Liver (tissue), 9 donors: ENCODE data around the gene DAPL1. TPM values are rescaled to one million over a fixed set of nuclear protein-coding genes. Genes with fewer than 3 reads are reported as not detected.

ENCODE experiments used
- DNase-seq: peaks from one replicate; pipeline ENCODE4 v3.0.0-alpha.2; 2017; ENCODE audit warnings: low spot score
- H3K27ac ChIP-seq, 2 donors: one replicate each; pipeline ENCODE4 v1.7.0; 2013; ENCODE audit warnings: inconsistent platforms in 2 of 2, low read length in 2 of 2, control low read depth in 1 of 2, low read depth in 1 of 2, mild to moderate bottlenecking in 1 of 2
- H3K27me3 ChIP-seq, 4 donors: one replicate each; pipeline versions ENCODE4 v1.6.1 to v1.7.0; 2013; ENCODE audit warnings: low read length in 3 of 4, inconsistent platforms in 1 of 4, mild to moderate bottlenecking in 1 of 4, moderate library complexity in 1 of 4; ENCODE audit not compliant: control insufficient read depth in 4 of 4, insufficient read depth in 4 of 4
- H3K36me3 ChIP-seq, 4 donors: one replicate each; pipeline versions ENCODE4 v1.6.1 to v1.7.0; 2013; ENCODE audit warnings: low read length in 3 of 4, mild to moderate bottlenecking in 3 of 4, low read depth in 1 of 4, moderate library complexity in 1 of 4; ENCODE audit not compliant: control insufficient read depth in 4 of 4, insufficient read depth in 3 of 4
- H3K4me1 ChIP-seq, 4 donors: one replicate each; pipeline versions ENCODE4 v1.6.1 to v1.7.0; 2013; ENCODE audit warnings: low read length in 3 of 4, mild to moderate bottlenecking in 3 of 4, moderate library complexity in 1 of 4; ENCODE audit not compliant: control insufficient read depth in 4 of 4, insufficient read depth in 4 of 4
- H3K4me3 ChIP-seq, 3 donors: one replicate each; pipeline versions ENCODE4 v1.6.1 to v1.7.0; 2013; ENCODE audit warnings: low read length in 3 of 3, control low read depth in 1 of 3, low read depth in 1 of 3, mild to moderate bottlenecking in 1 of 3
- H3K9ac ChIP-seq, 2 donors: one replicate each; pipeline ENCODE4 v1.7.0; 2013; ENCODE audit warnings: low read length in 2 of 2, mild to moderate bottlenecking in 2 of 2, moderate library complexity in 2 of 2, control low read depth in 1 of 2, low read depth in 1 of 2
- H3K9me3 ChIP-seq, 4 donors: one replicate each; pipeline versions ENCODE4 v1.6.1 to v1.7.0; 2013; ENCODE audit warnings: low read length in 3 of 4; ENCODE audit not compliant: control insufficient read depth in 4 of 4
- EGR1 ChIP-seq, 2 donors: IDR thresholded peaks; 2 replicates each; pipeline ENCODE4 v1.6.1; 2016 to 2018; ENCODE audit warnings: antibody characterized with exemption in 2 of 2, low read depth in 2 of 2
- FOXA1 ChIP-seq: IDR thresholded peaks from 2 replicates; pipeline ENCODE4 v1.6.1; 2016; ENCODE audit warnings: antibody characterized with exemption
- HNF4A ChIP-seq, 2 donors: conservative IDR thresholded peaks; 2 replicates each; pipeline ENCODE4 v1.6.1; 2016; ENCODE audit warnings: antibody characterized with exemption in 2 of 2, mild to moderate bottlenecking in 2 of 2
- HNF4G ChIP-seq: IDR thresholded peaks from 2 replicates; pipeline ENCODE4 v1.6.1; 2016; ENCODE audit warnings: antibody characterized with exemption
- NR2F2 ChIP-seq: IDR thresholded peaks from 2 replicates; pipeline ENCODE4 v1.6.1; 2016; ENCODE audit warnings: antibody characterized with exemption
- RXRA ChIP-seq, 2 donors: IDR thresholded peaks; 2 replicates each; pipeline ENCODE4 v1.6.1; 2017 to 2018; ENCODE audit warnings: antibody characterized with exemption in 2 of 2, mild to moderate bottlenecking in 1 of 2
- TAF1 ChIP-seq: conservative IDR thresholded peaks from 2 replicates; pipeline ENCODE4 v1.6.1; 2016; ENCODE audit warnings: antibody characterized with exemption, mild to moderate bottlenecking
- YY1 ChIP-seq: IDR thresholded peaks from 2 replicates; pipeline ENCODE4 v1.6.1; 2016; ENCODE audit warnings: antibody characterized with exemption, mild to moderate bottlenecking
- WGBS: extraction: QIAGEN DNeasy Blood & Tissue Kit; methylation state at CpG from one replicate; pipeline ENCODE4 v1.1.7; 2013; 5-methylcytosine and 5-hydroxymethylcytosine counted together
- polyA plus RNA-seq, 2 donors: library from polyadenylated mRNA; stranded (reverse) in 1 of 2; unstranded in 1 of 2; fragments of 200-250 nt in 1 of 2; fragments of >200 nt in 1 of 2; fragmentation: Nextera tagmentation in 1 of 2; extraction: Ambion mirVana in 1 of 2; gene quantifications; one replicate each; pipeline versions ENCODE4 v1.2.1 to v1.2.3, GENCODE V29; 2013 to 2015
- total RNA-seq, 2 donors: library from RNA; depleted of rRNA; stranded (reverse); fragments of >200 nt; gene quantifications; one replicate each; pipeline ENCODE4 v1.2.3, GENCODE V29; 2014
- TF ChIP-seq, protein P1 (sequence below): fragments of 150-350 bp; IDR thresholded peaks from 2 replicates; pipeline ENCODE4 v1.5.1; 2017; ENCODE audit warnings: improper control_type of control experiment, low read depth, low read length; ENCODE audit not compliant: missing input control
- TF ChIP-seq, protein P2 (sequence below): IDR thresholded peaks from 2 replicates; pipeline ENCODE4 v1.6.1; 2016; ENCODE audit warnings: antibody characterized with exemption
- TF ChIP-seq, protein P3 (sequence below): IDR thresholded peaks from 2 replicates; pipeline ENCODE4 v1.6.1; 2016; ENCODE audit warnings: antibody characterized with exemption
- TF ChIP-seq, protein P4 (sequence below): IDR thresholded peaks from 2 replicates; pipeline ENCODE4 v1.6.1; 2016; ENCODE audit warnings: antibody characterized with exemption
- donor health status: healthy.
- donor health status: healthy.
- donor health status: healthy.
- donor health status: healthy.
- donor health status: healthy.

The DAPL1 gene
- total and polyA plus RNA-seq, 4 donors, result 0.71 TPM; not detected in 3

DNA sequence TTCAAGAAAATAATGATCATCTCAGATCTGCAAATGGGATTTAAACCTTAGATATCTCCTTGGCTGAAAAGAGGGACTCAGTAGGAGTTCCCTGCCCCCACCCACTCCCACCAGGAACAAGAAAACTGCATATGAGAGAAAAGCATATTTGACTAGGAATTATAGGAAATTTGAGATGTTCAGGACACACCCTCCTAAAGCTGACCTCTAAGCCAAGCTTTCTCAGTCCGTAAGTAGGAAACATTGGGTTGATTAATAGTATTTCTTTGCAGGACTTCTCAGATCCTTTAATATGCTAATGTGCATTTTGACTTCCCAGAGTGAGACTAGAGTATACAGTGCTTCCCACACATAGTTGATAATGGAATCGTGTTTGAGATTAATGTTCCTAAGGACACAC lies 47.8 kb upstream of the DAPL1 start:
- no peak overlapping the region for H3K9ac ChIP-seq
- H3K4me3 ChIP-seq, result no peak overlapping the region
- no peak for DNase-seq
- H3K27me3 ChIP-seq, result peaks cover 0 to 3% (median under 1%) of the 10 kb centered on the region in 4 donors
- no peaks in the 10 kb centered on the region for H3K4me1 ChIP-seq
- WGBS, result 74% methylated on average over 2 of the region's 2 CpGs
- H3K9me3 ChIP-seq, result no peaks in the 10 kb centered on the region
- no peak overlapping the region for H3K27ac ChIP-seq
- H3K36me3 ChIP-seq, result no peaks in the 10 kb centered on the region
- TF ChIP-seq FOXA1, result no peak
- no peak for TF ChIP-seq RXRA (IDR thresholded peaks at IDR 0.05)
- no peak for TF ChIP-seq EGR1 (IDR thresholded peaks at IDR 0.05; ENCODE audit: low read depth in 2 of 2)
- no peak for TF ChIP-seq YY1

DNA sequence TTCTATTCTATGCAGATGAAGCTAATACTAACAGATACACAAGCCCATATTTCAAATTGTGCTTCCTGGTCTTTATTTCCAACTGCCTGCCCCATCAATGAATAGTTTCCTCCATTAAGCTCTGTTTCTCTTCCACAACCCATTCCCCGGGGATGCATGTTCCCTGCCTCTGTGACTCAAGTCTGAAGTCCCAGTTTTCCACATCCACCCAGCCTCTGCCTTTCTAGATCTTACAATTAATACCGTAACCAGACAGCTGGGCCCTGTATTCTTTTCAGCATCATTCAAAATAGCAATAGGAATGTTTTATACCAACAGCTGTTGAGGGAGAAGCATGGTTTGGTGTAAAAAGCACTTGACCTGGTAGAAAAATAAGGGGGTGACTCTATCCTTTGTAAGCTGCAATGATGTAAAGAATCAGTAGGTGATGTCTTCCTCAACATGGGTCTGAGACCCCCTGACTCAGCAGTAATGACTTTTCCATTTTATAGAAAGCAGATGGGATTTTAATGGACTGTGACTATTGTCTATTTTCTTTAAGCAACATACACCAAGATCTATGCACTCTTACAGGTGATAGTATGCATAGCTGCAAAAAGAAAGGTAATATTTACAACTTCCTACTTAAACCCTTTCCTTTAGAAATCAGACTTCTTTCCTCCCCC lies 46.1 kb upstream of the DAPL1 start:
- Histone ChIP-seq H3K4me3 (no peak overlapping the region), H3K27ac (no peak overlapping the region), H3K9me3 (no peaks in the 10 kb centered on the region), H3K4me1 (peaks cover 0 to 6% (median 5%) of the 10 kb centered on the region in 4 donors), H3K9ac (no peak overlapping the region), H3K36me3 (no peaks in the 10 kb centered on the region), H3K27me3 (peaks cover 0 to 3% (median under 1%) of the 10 kb centered on the region in 4 donors)
- DNase-seq, result no peak
- WGBS, result 87% methylated on average over 2 of the region's 2 CpGs
- TF ChIP-seq TAF1, result no peak
- TF ChIP-seq RXRA (IDR thresholded peaks at IDR 0.05), result no peak

DNA sequence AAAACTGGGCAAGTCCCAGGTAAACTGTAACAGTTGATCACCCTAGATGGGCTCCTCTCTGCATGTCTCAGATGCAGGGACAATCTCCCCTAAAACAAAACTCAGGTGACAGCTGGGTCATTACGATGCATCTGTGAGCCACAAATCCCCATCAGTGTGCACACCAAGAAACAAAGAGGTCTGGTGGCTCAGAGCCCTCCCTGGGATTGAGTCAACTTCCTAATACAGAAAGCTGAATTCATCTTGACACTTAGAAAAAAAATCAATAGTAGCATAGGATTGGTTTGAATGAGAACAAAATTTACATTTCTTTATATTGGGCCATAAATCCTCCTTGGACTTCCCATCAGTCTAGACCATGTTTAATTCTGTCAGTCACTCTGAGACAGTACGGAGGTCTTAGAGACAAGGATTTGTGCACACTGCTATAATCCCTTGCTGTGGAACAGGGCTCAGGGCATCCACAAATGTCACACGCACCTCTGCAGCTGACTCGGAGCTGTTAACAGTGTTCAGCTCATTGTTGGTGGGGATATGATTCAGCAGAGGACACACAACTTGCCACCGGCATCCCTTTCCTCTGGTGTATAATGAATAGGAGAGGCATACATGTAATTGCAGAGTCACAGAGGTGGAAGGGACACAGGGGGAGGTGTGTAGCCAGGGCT lies 44.5 kb upstream of the DAPL1 start:
- Histone ChIP-seq H3K9ac (no peak overlapping the region), H3K4me1 (peaks cover 0 to 6% (median 5%) of the 10 kb centered on the region in 4 donors), H3K36me3 (no peaks in the 10 kb centered on the region), H3K27me3 (peaks cover 0 to 3% (median under 1%) of the 10 kb centered on the region in 4 donors), H3K27ac (no peak overlapping the region), H3K4me3 (no peak overlapping the region), H3K9me3 (no peaks in the 10 kb centered on the region)
- WGBS, result 87% methylated on average over 5 of the region's 5 CpGs
- TF ChIP-seq NR2F2, result no peak
- TF ChIP-seq YY1, result no peak
- TF ChIP-seq, protein P1, sequence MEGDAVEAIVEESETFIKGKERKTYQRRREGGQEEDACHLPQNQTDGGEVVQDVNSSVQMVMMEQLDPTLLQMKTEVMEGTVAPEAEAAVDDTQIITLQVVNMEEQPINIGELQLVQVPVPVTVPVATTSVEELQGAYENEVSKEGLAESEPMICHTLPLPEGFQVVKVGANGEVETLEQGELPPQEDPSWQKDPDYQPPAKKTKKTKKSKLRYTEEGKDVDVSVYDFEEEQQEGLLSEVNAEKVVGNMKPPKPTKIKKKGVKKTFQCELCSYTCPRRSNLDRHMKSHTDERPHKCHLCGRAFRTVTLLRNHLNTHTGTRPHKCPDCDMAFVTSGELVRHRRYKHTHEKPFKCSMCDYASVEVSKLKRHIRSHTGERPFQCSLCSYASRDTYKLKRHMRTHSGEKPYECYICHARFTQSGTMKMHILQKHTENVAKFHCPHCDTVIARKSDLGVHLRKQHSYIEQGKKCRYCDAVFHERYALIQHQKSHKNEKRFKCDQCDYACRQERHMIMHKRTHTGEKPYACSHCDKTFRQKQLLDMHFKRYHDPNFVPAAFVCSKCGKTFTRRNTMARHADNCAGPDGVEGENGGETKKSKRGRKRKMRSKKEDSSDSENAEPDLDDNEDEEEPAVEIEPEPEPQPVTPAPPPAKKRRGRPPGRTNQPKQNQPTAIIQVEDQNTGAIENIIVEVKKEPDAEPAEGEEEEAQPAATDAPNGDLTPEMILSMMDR, result no peak
- no peak for TF ChIP-seq HNF4A (conservative IDR thresholded peaks at IDR 0.05)
- TF ChIP-seq, protein P2, sequence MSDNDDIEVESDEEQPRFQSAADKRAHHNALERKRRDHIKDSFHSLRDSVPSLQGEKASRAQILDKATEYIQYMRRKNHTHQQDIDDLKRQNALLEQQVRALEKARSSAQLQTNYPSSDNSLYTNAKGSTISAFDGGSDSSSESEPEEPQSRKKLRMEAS, result no peak
- TF ChIP-seq, protein P3, sequence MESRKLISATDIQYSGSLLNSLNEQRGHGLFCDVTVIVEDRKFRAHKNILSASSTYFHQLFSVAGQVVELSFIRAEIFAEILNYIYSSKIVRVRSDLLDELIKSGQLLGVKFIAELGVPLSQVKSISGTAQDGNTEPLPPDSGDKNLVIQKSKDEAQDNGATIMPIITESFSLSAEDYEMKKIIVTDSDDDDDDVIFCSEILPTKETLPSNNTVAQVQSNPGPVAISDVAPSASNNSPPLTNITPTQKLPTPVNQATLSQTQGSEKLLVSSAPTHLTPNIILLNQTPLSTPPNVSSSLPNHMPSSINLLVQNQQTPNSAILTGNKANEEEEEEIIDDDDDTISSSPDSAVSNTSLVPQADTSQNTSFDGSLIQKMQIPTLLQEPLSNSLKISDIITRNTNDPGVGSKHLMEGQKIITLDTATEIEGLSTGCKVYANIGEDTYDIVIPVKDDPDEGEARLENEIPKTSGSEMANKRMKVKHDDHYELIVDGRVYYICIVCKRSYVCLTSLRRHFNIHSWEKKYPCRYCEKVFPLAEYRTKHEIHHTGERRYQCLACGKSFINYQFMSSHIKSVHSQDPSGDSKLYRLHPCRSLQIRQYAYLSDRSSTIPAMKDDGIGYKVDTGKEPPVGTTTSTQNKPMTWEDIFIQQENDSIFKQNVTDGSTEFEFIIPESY, result no peak
- no peak for TF ChIP-seq FOXA1
- TF ChIP-seq TAF1, result no peak
- TF ChIP-seq, protein P4, sequence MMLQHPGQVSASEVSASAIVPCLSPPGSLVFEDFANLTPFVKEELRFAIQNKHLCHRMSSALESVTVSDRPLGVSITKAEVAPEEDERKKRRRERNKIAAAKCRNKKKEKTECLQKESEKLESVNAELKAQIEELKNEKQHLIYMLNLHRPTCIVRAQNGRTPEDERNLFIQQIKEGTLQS, result no peak
- no peak for TF ChIP-seq HNF4G
- DNase-seq, result no peak
